C4-2B (cell line): Measurements from ENCODE around the gene SNCA.

Experiments
- H3K27ac ChIP-seq: fragments of 450-650 bp; 2 replicates; pipeline ENCODE4 v1.5.1; 2017
- CTCF ChIP-seq: fragments of 450-650 bp; conservative IDR thresholded peaks from 2 replicates; pipeline ENCODE4 v1.5.1; 2017; ENCODE audit warnings: mild to moderate bottlenecking
- ZFX ChIP-seq: fragments of 450-650 bp; IDR thresholded peaks from 2 replicates; pipeline ENCODE4 v1.6.1; 2017

The SNCA gene

GRCh38 chr4:89863533-89863932 lies 26.6 kb upstream of the SNCA start:
- no peak overlapping the region for H3K27ac ChIP-seq
- TF ChIP-seq ZFX (no peak), CTCF (no peak)

- no peak overlapping the region for H3K27ac ChIP-seq
- TF ChIP-seq ZFX (no peak), CTCF (no peak)
Observed at GRCh38 chr4:89860971-89861370, 24.0 kb upstream of the SNCA start.

- TF ChIP-seq CTCF (no peak), ZFX (no peak)
- no peak overlapping the region for H3K27ac ChIP-seq
Observed at GRCh38 chr4:89855236-89855635, 18.3 kb upstream of the SNCA start.

GRCh38 chr4:89847571-89848325 lies 10.8 kb upstream of the SNCA start:
- TF ChIP-seq ZFX, result no peak
- no peak for TF ChIP-seq CTCF

GRCh38 chr4:89839558-89839957 lies 2.6 kb upstream of the SNCA start:
- no peak overlapping the region for H3K27ac ChIP-seq
- no peak for TF ChIP-seq CTCF
- TF ChIP-seq ZFX, result no peak

More at GRCh38 chr4:89847571-89848325, 10.8 kb upstream of the SNCA start:
- no peak overlapping the region; the same call in 1 of the 2 replicates for H3K27ac ChIP-seq

- no peak overlapping the region for H3K27ac ChIP-seq
- TF ChIP-seq CTCF (no peak), ZFX (no peak)
Observed at GRCh38 chr4:89837993-89838390, 1.0 kb upstream of the SNCA start.

- H3K27ac ChIP-seq, result no peak overlapping the region
- TF ChIP-seq ZFX (no peak), CTCF (no peak)
Observed at GRCh38 chr4:89837385-89837992, 528 bp upstream of the SNCA start.
